NCI-H460 (cell line): ENCODE results near the gene NEGR1. TPM values are rescaled to one million over a fixed set of nuclear protein-coding genes. Genes with fewer than 3 reads are reported as not detected.

Experiments
- DNase-seq: peaks from one replicate; pipeline ENCODE4 v3.0.0-alpha.2; 2016; ENCODE audit warnings: low read depth; ENCODE audit errors: extremely low read depth
- total RNA-seq: library from RNA; depleted of rRNA; stranded (reverse); fragments of >200 nt; shearing (Covaris generic); gene quantifications from 2 replicates; pipeline ENCODE4 v1.2.3, GENCODE V29; 2014

NEGR1 gene
- total RNA-seq, 1 experiment from 2014 or later, result 2.3 TPM

DNA sequence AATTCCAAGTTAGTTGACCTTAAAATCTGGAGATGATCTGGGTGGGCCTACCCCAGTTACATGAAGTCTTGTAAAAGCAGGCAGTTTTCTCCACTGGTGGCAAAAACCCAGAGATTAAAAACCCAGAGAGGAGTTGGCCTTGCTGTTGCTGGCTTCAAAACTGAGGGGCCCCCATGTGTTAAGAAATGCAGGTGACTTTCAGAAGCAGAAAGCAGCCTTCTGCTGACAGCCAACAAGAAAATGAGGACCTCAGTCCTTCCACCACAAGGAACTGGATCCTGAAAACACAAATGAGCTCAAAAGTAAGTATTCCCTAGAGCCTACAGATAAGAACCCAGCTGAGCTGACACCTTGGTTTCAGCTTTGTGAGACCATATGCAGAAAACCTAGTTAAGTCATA, 857.8 kb downstream of the NEGR1 start:
- DNase-seq, result no peak

- DNase-seq, result no peak
These were observed 860.1 kb downstream of the NEGR1 start for GRCh38 chr1:71422221-71422620.

DNA sequence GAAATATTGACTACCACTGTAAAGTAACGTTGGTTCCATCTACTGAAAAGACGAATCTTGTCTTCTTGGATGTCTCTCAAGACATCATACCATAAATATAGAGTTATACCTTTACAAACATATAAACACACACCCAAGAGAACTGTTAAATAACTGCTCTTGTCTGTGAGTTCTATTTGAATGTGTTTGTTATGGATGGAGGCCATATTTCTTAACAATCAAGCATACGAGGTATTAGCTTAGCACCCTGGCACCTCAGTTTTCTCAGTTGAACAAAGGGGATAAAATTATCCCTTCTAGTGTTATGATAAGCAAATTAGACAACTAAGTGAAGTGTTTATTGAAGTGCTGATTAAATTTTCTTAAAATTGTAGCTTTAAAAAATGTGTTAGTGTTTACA, 864.9 kb downstream of the NEGR1 start:
- no peak for DNase-seq

- DNase-seq, result no peak
These were observed 868.2 kb downstream of the NEGR1 start for GRCh38 chr1:71414179-71414578.

DNA sequence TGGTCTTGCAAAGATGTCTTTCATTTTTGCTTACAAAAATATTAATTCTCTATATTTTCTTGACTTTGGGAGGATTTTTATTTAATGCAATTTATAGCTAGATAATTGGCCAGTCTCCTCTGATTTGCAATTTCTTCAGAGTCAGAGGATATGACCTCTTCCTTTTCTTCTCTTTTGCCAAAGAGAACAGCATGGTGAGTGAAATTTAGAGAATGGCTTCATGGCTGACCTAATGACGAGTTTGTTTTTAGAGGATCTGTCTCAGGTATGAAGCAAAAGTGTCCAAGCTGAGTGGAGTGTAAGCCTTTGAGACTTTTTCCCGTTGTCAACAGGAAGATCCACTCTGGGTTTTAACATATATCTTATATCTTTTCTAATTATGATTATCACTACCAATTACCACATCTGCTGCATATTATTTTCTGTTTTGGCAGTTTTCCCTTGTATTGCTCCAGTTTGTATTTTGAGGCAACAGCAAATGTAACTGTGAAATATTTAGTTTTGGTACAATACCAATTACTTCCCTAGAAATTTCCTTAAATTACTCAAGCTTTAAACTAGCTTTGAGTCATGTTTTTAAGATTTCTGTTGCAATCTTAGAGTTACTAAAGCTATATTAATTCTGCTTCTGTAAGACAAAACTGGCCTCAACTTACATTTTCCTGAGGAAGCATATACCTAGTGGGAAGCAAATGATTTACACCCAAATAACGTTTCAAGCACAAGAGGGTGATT, 868.7 kb downstream of the NEGR1 start:
- DNase-seq, result no peak

- DNase-seq, result no peak
These were observed 882.3 kb downstream of the NEGR1 start for GRCh38 chr1:71400050-71400449.

DNA sequence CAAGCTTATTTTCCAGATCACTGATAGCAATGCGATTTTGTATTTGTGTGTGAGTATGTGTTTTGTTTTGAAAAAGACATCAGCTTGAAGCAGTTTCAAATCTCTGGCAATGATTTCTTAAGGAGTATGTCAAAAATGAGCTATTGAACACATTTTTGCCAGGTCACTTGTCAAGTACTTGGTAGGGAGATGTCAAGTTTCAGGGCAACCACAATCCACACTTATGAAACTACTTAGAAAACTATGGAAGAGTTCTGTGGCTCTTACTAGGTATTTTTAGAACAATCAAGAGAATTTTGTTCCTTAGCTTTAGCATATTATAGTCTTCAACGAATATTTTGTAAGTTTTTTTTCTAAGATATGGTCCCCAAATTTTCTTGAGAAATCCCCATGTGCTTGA, 882.7 kb downstream of the NEGR1 start:
- no peak for DNase-seq

GRCh38 chr1:71393301-71393700, 889.0 kb downstream of the NEGR1 start:
- no peak for DNase-seq

- no peak for DNase-seq
These were observed 891.8 kb downstream of the NEGR1 start for GRCh38 chr1:71390518-71390917.

DNA sequence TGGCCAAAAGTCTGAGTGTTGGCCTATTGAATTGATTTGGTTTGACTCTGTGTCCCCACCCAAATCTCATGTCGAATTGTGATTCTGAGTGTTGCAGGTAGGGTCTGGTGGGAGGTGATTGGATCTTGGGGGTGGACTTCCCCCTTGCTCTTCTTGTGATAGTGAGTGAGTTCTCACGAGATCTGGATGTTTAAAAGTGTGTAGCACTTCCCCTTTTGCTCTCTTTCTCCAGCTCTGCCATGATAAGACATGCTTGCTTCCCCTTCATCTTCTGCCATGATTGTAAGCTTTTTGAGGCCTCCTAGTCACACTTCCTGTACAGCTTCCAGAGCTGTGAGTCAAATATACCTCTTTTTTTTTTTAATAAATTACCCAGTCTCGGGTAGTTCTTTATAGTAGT, 904.5 kb downstream of the NEGR1 start:
- no peak for DNase-seq

DNA sequence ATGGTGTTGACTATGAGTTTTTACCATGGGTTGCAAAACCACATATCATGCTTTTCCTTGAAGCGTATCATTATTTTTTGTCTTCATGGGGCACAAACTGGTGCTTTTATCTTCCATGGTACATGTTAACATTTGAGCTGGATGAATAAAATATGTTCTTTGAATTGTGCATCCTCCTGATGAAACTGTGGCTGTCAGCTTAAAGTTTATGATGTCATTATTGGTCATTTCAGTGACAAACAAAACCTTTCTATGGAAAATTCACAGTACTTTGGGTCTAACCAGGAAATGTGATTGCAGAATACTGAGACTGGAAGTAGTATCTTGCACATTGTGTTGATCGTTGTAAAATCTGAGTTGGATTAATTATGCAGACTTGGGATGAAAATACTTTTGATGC, 909.8 kb downstream of the NEGR1 start:
- no peak for DNase-seq

DNA sequence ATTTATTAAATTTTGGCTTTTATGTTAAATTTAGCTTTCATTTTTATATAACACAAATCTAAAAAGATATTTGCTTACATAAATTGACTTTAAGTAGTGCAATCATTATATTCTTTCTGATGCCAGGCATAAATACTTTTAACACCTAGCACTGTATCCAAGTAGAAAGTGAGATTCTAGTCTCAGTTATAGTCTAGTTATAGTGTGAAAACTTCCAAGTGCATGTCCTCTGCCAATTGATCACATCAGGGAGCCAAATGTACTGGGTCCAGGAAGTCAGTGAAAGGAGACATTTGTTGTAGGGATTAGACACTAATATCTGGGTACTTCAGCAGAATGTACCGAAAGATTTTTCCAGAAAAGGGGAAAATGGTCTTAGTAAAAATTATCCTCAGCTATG, 910.8 kb downstream of the NEGR1 start:
- no peak for DNase-seq

- no peak for DNase-seq
These were observed 918.1 kb downstream of the NEGR1 start for GRCh38 chr1:71364236-71364635.

GRCh38 chr1:71362691-71363090, 919.6 kb downstream of the NEGR1 start:
- no peak for DNase-seq

DNA sequence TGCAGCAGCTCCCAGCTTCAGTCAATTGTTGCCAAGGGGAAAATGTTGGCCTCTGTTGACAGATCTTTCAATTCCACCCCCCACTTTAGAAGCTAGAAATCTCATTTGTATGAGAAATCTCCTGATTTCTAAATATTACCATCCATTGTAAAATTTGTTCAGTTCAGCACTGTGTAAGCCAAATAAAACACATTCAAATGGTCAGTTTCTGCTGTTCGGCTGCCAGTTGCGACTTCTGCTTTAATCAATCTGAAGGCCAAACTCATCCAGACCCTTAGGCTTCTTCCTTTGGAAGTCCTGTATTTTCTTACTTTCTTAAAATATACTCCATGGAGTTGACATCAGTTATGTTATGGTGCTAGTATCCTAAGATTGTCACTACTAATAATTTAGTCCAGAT, 920.3 kb downstream of the NEGR1 start:
- no peak for DNase-seq

- DNase-seq, result no peak
These were observed 924.6 kb downstream of the NEGR1 start for GRCh38 chr1:71357708-71358107.

- no peak for DNase-seq
These were observed 930.9 kb downstream of the NEGR1 start for GRCh38 chr1:71351438-71351837.

GRCh38 chr1:71350805-71351204, 931.5 kb downstream of the NEGR1 start:
- no peak for DNase-seq

- DNase-seq, result no peak
These were observed 932.0 kb downstream of the NEGR1 start for GRCh38 chr1:71350330-71350729.
